SK-N-MC (cell line): ENCODE data around the gene GCH1.
"Not testable (repeated sequence)": the region's sequence is repeated elsewhere in the genome, so short reads cannot be mapped to it uniquely, and the experiment has no call there.

Experiments
- DNase-seq: peaks from one replicate; pipeline ENCODE4 v3.0.0-alpha.2; 2011; ENCODE audit warnings: low read depth, low spot score
- H3K27ac ChIP-seq: fragments of 200-600 bp; sonication (generic); 2 replicates; pipeline ENCODE4 v1.5.1; 2016; ENCODE audit warnings: mixed run types
- H3K36me3 ChIP-seq: fragments of 200-600 bp; sonication (generic); 2 replicates; pipeline ENCODE4 v1.6.1; 2017; ENCODE audit warnings: antibody characterized with exemption, low read length, mixed read lengths; ENCODE audit not compliant: insufficient read depth
- H3K4me3 ChIP-seq: fragments of 200-600 bp; sonication (generic); 2 replicates; pipeline ENCODE4 v1.5.1; 2016
- H3K9ac ChIP-seq: fragments of 200-600 bp; sonication (generic); 2 replicates; pipeline ENCODE4 v1.8.0; 2017; ENCODE audit warnings: mixed run types, mixed read lengths; ENCODE audit not compliant: insufficient read length
- H3K9me3 ChIP-seq: fragments of 200-600 bp; sonication (generic); 2 replicates; pipeline ENCODE4 v1.6.1; 2017; ENCODE audit warnings: low read depth, mild to moderate bottlenecking, antibody characterized with exemption, low read length, moderate library complexity, mixed read lengths
- EZH2 ChIP-seq: fragments of 200-600 bp; sonication (generic); IDR thresholded peaks from one replicate; pipeline ENCODE4 v1.6.1; 2017; ENCODE audit warnings: antibody characterized with exemption
- FOXP2 ChIP-seq: optimal IDR thresholded peaks from 2 replicates; pipeline ENCODE3; 2011; ENCODE audit warnings: mild to moderate bottlenecking, moderate library complexity; ENCODE audit not compliant: insufficient read depth; ENCODE audit errors: extremely low read length, control extremely low read depth
- POLR2AphosphoS5 ChIP-seq: IDR thresholded peaks from 2 replicates; pipeline ENCODE4 v1.6.1; 2012; ENCODE audit warnings: mild to moderate bottlenecking, low read depth, low read length, borderline replicate concordance

GCH1 gene

GRCh38 chr14:54933006-54933405 is 30.4 kb upstream of the GCH1 start:
- DNase-seq, result no peak
- H3K9me3 ChIP-seq, result no peaks in the 10 kb centered on the region
- 0 out of 2 replicates have a peak, but pooled peaks cover 9% of the 10 kb centered on the region for H3K36me3 ChIP-seq
- H3K4me3 ChIP-seq, result no peak overlapping the region
- no peak overlapping the region for H3K9ac ChIP-seq
- TF ChIP-seq FOXP2 (no peak), EZH2 (no peak), POLR2AphosphoS5 (no peak)
- no peak overlapping the region for H3K27ac ChIP-seq

GRCh38 chr14:54931598-54932340 is 29.1 kb upstream of the GCH1 start:
- Histone ChIP-seq H3K36me3 (0 out of 2 replicates have a peak, but pooled peaks cover 3% of the 10 kb centered on the region), H3K9me3 (no peaks in the 10 kb centered on the region), H3K4me3 (no peak overlapping the region), H3K27ac (no peak overlapping the region), H3K9ac (no peak overlapping the region)
- TF ChIP-seq POLR2AphosphoS5 (no peak), EZH2 (no peak), FOXP2 (no peak)
- DNase-seq, result no peak

DNA sequence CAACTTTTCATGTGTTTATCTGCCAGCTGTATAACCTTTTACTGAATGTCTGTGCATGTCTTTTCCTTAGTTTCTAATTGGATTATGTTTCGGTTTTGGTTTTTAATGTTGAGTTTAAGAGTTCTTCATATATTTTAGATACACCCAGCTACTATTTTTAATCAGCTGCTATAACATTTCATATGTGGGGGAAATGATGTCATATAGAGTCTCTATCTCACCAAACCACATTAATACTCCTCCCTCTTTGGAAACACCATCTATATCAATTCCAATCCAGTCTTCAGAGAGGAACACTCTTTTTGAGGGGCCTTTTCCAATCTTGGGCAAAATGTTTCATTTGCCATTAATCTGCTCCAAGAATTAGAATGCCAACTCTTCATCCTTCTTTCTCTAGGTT is 28.5 kb upstream of the GCH1 start:
- Histone ChIP-seq H3K27ac (no peak overlapping the region), H3K9ac (no peak overlapping the region), H3K4me3 (no peak overlapping the region), H3K36me3 (no peaks in the 10 kb centered on the region), H3K9me3 (no peaks in the 10 kb centered on the region)
- TF ChIP-seq EZH2 (no peak), FOXP2 (no peak), POLR2AphosphoS5 (no peak)
- DNase-seq, result no peak

DNA sequence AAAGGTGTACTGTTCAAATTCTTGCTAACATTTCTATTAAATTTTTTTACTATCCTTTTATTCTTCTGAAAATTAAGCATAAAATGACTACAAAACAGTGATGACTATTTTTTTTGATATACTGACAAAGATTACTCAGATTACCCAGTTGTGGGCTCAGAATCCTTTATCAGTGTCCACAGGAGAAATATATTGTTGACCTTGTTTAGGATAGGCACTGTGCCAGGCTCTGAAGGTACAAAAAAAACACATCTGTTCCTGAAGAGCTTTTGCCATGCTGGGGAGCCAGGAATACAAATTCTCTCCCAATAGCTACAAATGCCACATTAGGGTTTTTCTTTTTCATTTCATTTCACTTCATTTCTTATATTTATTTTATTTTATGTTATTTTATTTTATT is 26.9 kb upstream of the GCH1 start:
- DNase-seq, result no peak
- Histone ChIP-seq H3K4me3 (no peak overlapping the region), H3K9ac (no peak overlapping the region), H3K27ac (no peak overlapping the region), H3K36me3 (no peaks in the 10 kb centered on the region), H3K9me3 (no peaks in the 10 kb centered on the region)
- TF ChIP-seq FOXP2, result no peak

GRCh38 chr14:54928216-54928615 is 25.6 kb upstream of the GCH1 start:
- no peaks in the 10 kb centered on the region for H3K9me3 ChIP-seq

GRCh38 chr14:54927551-54927950 is 24.9 kb upstream of the GCH1 start:
- Histone ChIP-seq H3K27ac (no peak overlapping the region), H3K9ac (no peak overlapping the region), H3K36me3 (no peaks in the 10 kb centered on the region), H3K9me3 (no peaks in the 10 kb centered on the region), H3K4me3 (no peak overlapping the region)
- DNase-seq, result no peak
- TF ChIP-seq POLR2AphosphoS5 (no peak), EZH2 (no peak), FOXP2 (no peak)

More at GRCh38 chr14:54928216-54928615, 25.6 kb upstream of the GCH1 start:
- Histone ChIP-seq H3K9ac (no peak overlapping the region), H3K27ac (no peak overlapping the region), H3K36me3 (no peaks in the 10 kb centered on the region), H3K4me3 (no peak overlapping the region)
- DNase-seq, result no peak
- TF ChIP-seq EZH2 (no peak), POLR2AphosphoS5 (no peak), FOXP2 (no peak)

DNA sequence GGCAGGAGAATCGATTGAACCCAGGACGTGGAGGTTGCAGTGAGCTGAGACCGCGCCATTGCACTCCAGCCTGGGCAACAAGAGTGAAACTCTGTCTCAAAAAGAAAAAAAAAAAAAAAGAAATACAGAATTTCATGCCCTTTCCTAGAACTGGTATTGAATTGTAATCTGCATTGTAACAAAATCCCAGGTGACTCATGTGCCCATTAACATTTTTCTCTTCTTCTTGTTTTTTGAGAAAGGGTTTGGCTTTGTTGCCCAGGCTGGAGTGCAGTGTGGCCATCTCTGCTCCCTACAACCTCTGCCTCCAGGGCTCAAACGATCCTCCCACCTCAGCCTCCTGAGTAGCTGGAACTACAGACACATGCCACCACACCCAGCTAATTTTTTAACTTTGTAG is 23.9 kb upstream of the GCH1 start:
- not testable (repeated sequence) for H3K4me3 ChIP-seq, H3K9ac ChIP-seq, H3K36me3 ChIP-seq, DNase-seq, H3K27ac ChIP-seq, H3K9me3 ChIP-seq

DNA sequence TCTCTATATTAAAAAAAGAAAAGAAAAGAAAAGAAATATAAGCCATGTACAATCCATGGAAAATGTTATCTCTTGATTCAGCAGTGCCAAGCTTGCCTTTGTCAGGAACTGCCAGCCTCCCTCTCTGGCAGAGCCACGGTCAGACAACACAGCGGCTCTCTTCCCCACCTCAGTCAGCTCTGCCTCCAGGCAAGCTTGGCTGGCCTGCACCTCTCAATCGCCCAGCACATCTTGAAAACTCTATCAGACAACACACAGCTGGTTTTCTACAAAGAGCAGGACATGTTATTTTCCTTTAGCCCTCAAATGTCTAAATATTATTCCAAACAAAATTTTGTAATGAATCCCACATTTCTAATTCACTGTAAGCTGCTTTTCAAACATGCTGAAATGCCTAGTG is 20.0 kb upstream of the GCH1 start:
- H3K9me3 ChIP-seq, result no peaks in the 10 kb centered on the region
- DNase-seq, result no peak
- no peak overlapping the region for H3K4me3 ChIP-seq
- H3K9ac ChIP-seq, result no peak overlapping the region
- no peaks in the 10 kb centered on the region for H3K36me3 ChIP-seq
- TF ChIP-seq FOXP2 (no peak), EZH2 (no peak)
- no peak overlapping the region for H3K27ac ChIP-seq

- Histone ChIP-seq H3K4me3 (no peak overlapping the region), H3K9me3 (no peaks in the 10 kb centered on the region), H3K36me3 (no peaks in the 10 kb centered on the region), H3K9ac (no peak overlapping the region), H3K27ac (peak overlapping the region; percentile 48; the same call in 1 of the 2 replicates)
- DNase-seq, result no peak
- no peak for TF ChIP-seq FOXP2
- TF ChIP-seq EZH2, result no peak
- no peak for TF ChIP-seq POLR2AphosphoS5
Measured at GRCh38 chr14:54920052-54920451, 17.4 kb upstream of the GCH1 start.

GRCh38 chr14:54919330-54919729 is 16.7 kb upstream of the GCH1 start:
- no peak for DNase-seq

More at GRCh38 chr14:54919330-54919729, 16.7 kb upstream of the GCH1 start:
- Histone ChIP-seq H3K4me3 (no peak overlapping the region), H3K9me3 (no peaks in the 10 kb centered on the region), H3K9ac (no peak overlapping the region), H3K27ac (no peak overlapping the region), H3K36me3 (no peaks in the 10 kb centered on the region)
- no peak for TF ChIP-seq FOXP2
- no peak for TF ChIP-seq POLR2AphosphoS5
- TF ChIP-seq EZH2, result no peak
